Measurements from ENCODE around the gene DCUN1D1.

The DCUN1D1 gene

DNA sequence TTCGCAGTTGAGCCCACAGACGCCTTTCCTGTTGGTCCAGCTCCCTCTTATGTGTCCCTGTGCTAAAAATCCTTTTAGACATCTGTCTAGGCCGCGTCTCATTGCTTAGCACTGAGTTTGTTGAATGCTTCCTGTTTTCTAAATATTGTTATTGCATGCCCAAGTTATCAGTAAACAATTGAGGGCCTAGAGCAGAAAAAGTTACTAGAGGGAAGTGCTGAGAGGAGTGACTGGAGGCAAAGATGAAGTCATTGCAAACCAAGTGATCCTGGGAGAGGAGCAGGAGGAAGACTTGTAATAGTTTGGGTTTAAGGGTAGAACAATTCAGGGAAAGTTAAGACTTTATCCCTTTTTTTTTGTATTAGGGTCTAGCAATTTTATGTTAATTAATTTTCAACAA, 88.1 kb downstream of the DCUN1D1 start:
- DNase-seq (ENCODE audit: low read depth): no peak

DNA sequence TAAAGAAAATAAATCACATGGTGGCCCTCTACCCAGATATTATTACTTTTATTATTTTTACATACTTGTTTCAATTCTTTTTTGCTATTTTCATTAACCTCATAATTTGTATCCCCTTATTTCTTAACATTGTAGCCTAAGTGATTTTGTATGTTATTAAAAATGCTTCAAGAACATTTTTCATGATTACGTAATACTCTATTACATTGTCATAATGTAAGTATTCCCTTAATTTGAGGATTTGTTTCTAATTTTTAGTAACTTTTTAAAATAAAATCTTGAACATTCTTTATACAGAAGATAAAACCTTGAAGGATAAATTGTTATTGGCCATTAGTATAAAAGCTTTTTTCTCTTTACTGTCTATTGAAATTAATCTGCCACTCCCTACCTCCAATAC, 89.0 kb downstream of the DCUN1D1 start:
- no peak for DNase-seq (ENCODE audit: low read depth)

DNA sequence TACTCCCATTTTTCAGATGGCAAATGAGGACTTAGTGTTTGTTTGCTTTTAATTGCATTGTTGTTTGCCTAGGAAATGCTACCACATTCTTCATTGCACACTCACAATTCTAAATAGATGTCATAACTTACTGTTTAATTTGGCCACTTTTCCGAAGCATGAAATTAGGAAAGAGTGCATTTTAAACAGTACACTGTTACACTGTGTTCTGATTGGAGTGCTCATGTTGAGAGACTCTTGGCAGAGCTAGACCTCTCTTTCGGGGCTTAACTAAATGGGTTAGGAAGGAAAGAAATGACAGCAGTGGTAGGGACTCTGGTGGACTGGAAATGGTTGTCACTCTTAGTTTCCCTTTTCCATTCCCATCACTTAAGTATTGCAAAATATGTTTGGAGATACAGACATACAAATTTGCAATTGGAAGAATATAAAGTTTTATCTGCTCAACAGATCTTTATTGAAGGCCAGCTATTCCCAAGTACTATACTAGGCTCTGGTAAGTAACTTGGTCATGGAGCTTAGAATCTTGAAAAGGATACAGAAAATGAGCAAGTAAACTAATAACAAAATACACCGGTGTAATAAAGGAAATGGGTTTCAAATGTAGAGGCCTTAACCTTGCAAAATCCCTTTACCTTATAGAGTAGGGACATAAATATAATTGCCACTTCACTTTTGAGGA, 90.2 kb downstream of the DCUN1D1 start:
- DNase-seq (ENCODE audit: low read depth): no peak

Measured in stimulated activated CD4-positive, alpha-beta T cell treated with anti-CD3 and anti-CD28 coated beads, Interleukin-2, amount 100 ng/mL, for 4 hours (primary cell).